ENCODE data around the gene ZBTB8B.
"Not testable (repeated sequence)": the region's sequence is repeated elsewhere in the genome, so short reads cannot be mapped to it uniquely, and the experiment has no call there.

The ZBTB8B gene

DNA sequence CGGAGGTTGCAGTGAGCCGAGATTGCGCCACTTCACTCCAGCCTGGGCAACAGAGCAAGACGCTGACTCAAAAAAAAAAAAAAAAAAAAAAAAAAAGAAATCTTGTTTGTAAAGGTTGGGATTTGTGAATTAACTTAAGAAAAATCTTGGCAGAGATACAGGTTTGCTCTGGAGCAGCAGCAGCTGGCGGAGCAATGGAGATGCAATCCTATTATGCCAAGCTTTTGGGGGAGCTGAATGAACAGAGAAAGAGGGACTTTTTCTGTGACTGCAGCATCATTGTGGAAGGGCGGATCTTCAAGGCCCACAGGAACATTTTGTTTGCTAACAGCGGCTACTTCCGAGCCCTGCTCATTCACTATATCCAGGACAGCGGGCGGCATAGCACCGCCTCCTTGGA is 5.6 kb downstream of the ZBTB8B start:
- no peak for DNase-seq (ENCODE audit: low read depth in 1 of 2, low spot score in 1 of 2)

DNA sequence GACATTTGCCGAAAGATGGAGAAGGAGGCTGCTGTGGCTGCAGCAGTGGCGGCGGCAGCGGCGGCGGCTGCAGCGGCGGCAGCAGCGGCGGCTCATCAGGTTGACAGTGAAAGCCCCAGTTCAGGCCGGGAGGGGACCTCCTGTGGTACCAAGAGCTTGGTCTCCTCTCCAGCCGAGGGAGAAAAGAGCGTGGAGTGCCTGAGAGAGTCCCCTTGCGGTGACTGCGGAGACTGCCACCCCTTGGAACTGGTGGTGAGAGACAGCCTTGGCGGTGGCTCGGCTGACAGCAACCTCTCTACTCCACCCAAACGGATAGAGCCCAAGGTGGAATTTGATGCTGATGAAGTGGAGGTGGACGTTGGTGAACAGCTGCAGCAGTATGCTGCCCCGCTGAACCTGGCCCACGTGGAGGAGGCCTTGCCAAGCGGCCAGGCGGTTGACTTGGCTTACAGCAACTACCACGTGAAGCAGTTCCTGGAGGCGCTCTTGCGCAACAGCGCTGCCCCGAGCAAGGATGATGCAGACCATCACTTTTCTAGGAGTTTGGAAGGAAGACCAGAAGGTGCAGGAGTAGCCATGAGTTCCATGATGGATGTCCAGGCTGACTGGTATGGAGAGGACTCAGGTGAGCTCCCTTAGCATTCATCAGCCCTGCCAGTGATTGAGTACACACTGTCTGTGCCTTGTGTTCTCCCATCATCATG is 6.3 kb downstream of the ZBTB8B start:
- no peak for DNase-seq (ENCODE audit: low read depth in 1 of 2, low spot score in 1 of 2)

DNA sequence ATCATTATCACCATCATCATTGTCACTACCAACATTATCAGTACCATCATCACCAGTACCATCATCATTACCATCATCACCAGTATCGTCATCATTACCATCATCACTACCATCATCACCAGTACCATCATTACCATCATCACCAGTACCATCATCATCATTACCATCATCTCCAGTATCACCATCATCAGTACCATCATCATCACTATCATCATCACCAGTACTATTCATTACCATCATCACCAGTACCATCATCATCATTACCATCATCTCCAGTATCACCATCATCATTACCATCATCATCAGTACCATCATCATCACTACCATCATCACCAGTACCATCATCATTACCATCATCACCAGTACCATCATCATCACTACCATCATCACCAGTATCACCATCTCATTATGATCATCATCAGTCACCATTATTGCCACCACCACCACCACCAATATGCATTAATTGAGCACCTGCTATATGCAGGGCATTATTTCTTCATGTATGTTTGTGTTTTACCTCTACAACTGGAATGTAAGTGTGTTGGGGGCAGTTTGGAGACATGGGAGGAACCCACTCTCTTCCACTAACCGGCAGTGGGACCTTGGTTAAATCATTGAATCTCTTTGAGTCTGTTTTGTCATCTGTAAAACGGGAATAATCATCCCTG is 7.0 kb downstream of the ZBTB8B start:
- DNase-seq (ENCODE audit: low read depth in 1 of 2, low spot score in 1 of 2): no peak

DNA sequence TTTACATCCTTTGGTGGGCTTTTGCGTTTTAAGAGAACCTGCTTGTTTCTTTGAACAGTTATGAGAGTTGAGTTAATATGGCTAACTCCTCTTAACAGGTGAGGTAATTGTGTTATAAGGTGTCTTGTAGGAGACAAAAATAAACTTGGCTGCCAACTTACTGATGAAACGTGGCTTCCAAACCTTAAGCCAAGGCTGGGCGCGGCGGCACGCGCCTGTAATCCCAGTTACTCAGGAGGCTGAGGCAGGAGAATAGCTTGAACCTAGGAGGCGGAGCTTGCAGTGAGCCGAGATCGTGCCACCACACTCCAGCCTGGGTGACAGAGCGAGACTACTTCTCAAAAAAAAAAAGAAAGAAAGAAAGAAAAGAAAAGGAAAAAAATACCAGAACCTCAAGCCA is 8.1 kb downstream of the ZBTB8B start:
- DNase-seq (ENCODE audit: low read depth in 1 of 2, low spot score in 1 of 2): not testable (repeated sequence)

DNA sequence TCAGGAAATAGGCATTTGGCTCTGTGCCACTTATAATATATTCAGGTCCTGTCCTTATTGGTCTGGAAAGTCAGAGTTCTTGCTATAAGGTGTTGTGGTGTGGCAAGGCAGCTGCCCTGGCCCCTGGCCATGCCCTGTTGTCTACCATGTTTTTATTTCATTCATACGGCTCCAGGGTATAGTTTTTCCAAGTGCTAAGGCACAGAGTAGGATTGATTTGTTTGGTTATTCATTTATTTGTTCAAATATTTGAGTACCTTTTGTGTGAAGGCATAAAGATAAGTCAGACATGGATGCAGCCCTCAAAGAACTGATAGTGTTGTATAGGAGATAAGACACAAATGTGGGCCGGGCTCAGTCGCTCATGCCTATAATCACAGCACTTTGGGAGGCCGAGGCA is 10.1 kb downstream of the ZBTB8B start:
- no peak for DNase-seq (ENCODE audit: low read depth in 1 of 2, low spot score in 1 of 2)

DNA sequence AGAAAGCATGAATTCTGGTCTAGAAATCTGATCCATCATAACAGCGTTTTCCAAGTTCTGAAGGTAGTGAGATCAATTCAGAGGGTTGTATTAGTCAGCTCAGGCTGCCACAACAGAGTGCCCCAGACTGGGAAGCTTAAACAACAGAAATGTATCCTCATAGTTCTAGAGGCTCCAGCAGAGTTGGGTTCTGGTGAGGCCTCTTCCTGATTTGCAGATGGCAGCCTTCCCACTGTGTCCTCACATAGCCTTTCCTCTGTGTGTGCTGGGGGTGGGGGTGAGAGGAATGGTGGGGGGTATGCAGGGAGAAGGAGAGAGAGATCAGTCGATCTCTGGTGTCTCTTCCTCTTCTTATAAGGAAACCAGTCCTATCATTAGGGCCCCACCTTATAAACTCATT is 15.1 kb downstream of the ZBTB8B start:
- DNase-seq (ENCODE audit: low read depth in 1 of 2, low spot score in 1 of 2): no peak

DNA sequence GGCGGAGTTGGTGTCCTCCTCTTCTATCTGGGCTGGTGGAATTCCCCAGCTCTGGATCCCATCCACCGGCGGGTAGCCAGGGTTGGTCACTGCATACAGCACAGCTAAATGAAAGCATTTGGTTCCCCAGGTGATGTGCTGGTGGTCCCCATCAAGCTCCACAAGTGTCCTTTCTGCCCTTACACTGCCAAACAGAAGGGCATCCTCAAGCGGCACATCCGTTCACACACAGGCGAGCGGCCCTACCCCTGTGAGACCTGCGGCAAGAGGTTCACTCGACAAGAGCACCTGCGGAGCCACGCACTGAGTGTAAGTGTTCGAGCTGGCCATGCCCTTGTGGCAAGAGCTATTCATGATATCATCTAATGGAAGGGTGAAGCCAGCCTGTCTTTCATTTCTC is 15.9 kb downstream of the ZBTB8B start:
- no peak for DNase-seq (ENCODE audit: low read depth in 1 of 2, low spot score in 1 of 2)

DNA sequence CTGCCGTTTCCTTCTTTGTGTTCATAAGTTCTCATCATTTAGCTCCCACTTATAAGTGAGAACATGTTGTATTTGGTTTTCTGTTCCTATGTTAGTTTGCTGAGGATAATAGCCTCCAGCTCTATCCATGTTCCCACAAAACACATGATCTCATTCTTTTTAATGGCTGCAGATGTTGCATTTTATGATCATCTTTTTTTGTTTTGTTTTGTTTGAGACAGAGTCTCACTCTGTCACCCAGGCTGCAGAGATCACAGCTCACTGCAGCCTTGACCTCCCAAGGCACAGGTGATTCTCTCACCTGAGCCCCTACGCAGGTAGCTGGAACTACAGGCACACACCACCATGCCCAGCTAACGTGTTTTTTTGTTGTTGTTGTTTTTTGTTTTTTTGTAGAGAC is 16.9 kb downstream of the ZBTB8B start:
- not testable (repeated sequence) for DNase-seq (ENCODE audit: low read depth in 1 of 2, low spot score in 1 of 2)

DNA sequence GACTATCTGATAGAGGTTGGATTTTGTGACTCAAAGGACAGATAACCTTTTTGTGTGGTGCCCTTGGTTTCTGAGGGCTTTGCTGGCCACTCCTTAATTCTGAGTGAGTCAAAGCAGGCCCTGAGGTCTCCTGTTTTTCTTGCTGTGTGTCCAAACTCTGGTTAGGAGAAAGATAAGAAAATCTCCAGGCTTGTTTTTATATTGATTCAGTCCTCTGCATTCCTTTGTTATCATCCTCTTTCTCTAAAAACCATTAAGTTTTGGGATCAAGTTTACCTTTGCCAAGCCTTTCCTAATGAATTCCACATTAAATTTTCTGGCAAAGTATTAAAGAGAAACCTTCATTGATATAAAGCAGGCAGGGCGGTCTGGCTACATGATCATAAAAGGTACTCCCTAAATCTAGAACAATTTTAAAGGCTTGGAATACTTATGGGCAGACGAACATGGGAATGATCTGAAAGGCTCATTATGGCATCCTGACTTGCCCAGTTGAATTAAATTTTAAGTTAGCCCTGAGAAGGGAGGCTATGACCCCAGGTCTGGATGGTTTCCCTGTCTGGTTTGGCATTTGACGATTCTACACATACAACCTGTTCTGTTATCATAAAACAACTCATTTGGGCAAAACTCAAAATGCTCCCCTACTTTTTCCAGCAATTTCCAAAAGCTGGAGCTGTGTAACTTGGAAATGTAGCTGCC is 20.8 kb downstream of the ZBTB8B start:
- DNase-seq (ENCODE audit: low read depth in 1 of 2, low spot score in 1 of 2): no peak

DNA sequence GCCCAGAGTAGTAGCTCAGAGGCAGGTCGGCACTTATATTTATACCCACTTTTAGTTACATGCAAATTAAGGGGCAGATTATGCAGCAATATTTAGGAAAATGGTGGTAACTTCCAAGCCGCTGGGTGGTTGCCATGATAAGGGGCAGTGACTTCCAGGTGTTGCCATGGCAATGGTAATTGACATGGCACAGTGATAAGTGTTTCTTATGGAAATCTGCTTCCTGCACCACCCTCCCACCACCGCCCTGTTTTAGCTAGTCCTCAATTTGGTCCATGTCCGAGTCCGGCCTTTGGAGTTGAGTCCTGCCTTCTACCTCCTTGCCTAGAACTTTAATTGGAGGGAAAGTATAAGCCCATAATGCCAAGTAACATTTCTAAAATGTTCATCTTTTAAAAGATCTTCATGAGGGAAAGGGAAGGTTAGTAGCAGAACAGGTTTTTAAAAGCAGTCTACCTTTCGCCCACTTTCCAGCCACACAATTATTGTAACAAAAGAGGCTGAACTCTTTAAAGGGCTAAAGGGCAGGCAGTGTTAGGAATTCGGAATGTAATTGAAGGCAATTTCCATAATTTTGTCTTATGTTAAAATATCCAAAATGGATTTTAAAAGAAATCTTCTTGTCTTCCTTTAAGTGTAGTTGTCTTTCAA is 21.7 kb downstream of the ZBTB8B start:
- no peak for DNase-seq (ENCODE audit: low read depth in 1 of 2, low spot score in 1 of 2)

DNA sequence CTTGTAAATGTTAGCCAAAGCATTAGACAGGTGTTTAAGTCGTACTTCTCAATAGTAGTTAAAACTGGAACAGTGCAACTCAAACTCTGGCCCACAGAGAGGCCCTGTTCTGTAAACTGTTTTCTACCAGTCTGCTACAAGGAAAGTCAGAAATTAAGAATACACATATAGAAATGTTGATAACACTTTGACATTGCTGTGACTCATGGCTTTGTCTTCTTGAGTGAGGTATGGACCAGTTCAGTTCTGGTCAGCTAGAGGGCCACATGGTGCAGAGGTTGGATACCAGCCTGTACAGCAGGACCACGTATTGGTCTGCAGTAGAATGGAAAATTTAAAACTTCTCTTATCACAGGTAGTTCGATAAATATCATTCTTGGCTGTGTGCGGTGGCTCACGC is 22.3 kb downstream of the ZBTB8B start:
- no peak for DNase-seq (ENCODE audit: low read depth in 1 of 2, low spot score in 1 of 2)

DNA sequence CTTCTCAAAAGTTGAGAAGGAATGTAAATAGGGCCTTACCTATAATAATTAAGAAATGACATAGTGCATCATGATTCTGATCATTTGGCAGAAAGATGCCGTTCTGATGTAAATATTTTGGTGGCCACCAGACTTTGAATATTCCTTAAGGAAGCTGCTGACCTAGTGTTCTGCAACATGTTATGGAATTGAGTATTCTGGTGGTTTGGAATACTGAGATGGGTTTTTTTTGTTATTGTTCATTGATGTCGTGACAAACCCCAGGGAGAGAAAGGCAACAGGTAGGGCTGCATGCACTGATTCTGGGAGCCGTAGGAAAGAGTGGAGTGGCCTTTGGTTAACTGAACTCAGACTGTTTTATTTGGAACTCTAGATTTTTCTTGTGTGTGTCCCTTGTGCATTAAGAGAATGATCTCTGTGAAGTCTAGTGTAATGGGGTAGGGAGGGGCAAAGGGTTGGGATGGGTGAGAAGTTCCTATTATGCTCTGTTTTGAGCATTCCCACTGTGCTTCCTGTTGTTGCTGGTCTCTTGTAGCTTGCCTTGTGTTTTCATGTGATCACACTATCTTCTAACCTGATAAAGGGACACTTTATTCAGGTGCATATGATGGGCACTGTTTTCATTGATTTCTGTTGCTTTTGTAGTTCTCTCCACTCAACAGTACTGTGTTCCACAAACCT is 25.0 kb downstream of the ZBTB8B start:
- no peak for DNase-seq (ENCODE audit: low read depth in 1 of 2, low spot score in 1 of 2)

DNA sequence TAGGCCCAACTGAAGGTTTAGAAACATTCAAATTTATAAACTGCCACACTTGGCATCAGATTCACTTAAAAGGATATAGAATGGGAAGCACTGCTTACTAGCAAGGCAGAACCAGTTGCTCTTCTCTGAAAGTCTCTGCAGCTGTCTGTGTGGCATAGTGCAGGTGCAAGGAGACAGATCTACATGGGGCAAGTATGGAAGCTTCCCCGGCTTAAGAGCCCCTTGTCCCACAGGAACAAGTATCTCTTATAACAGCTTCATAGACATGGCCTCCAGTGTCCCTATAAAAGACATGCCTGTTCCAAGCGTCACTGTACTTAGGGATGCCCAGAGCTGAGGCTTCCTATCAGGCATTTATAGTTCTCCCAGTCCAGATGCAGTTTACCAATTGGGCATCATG is 26.5 kb downstream of the ZBTB8B start:
- DNase-seq (ENCODE audit: low read depth in 1 of 2, low spot score in 1 of 2): no peak

DNA sequence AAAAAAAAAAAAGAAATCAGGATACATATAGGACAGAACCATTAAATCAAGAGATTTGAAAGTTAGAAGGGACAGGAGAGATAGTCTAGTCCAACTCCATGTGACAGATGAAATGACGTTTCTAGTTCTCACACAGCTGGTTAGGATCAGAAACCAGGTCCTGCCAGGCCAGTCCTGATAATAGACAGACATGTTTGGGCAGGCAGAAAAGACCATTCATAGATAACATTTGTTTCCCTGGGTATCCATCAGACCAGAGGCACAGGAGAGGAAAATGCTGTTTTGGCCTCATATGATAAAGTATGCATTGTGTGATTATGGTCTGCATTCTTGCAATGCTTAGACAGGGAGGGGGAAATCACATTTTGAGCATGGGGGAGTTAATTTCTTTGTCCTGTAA is 29.3 kb downstream of the ZBTB8B start:
- DNase-seq (ENCODE audit: low read depth in 1 of 2, low spot score in 1 of 2): no peak

DNA sequence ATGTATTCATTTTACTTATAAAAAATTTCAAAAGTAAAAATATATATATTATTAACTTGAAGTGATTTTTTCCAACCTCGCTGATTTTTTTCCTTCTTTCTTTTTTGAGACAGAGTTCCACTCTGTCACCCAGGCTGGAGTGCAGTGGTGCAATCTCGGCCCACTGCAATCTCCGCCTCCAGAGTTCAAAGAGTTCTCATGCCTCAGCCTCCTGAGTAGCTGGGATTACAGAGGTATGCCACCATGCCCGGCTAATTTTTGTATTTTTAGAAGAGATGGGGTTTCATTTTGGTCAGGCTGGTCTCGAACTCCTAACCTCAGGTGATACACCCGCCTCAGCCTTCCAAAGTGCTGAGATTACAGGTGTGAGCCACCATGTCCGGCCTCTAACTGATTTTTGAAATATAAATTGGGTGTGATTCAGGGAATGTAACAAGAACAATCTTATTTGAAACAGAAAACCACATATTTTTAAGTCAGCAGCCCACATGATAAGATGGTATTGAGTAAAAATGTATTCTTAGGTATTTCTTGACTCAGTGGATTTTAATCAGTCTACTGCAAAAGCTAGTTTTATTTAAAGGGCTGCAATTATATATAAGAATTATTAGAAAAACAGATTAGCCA is 30.0 kb downstream of the ZBTB8B start:
- DNase-seq (ENCODE audit: low read depth in 1 of 2, low spot score in 1 of 2): no peak

DNA sequence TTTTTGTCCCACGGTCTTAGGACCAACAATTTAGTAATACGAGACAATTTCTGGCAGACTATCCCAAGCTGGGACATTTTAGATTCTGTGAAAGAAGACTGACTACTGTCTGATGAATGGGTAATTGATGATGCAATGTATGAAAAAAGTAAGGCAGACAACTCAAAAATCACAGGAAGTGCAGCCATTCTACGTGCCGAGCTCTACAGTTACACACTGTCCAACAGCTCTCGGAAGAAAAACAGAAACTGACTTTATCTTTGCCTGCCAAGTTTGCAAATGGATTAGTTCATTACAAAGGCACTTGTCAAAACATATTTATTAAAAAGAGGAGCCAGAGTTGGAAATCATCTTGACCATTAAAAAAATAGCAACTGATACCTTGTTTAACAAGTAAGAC is 31.3 kb downstream of the ZBTB8B start:
- DNase-seq (ENCODE audit: low read depth in 1 of 2, low spot score in 1 of 2): no peak

DNA sequence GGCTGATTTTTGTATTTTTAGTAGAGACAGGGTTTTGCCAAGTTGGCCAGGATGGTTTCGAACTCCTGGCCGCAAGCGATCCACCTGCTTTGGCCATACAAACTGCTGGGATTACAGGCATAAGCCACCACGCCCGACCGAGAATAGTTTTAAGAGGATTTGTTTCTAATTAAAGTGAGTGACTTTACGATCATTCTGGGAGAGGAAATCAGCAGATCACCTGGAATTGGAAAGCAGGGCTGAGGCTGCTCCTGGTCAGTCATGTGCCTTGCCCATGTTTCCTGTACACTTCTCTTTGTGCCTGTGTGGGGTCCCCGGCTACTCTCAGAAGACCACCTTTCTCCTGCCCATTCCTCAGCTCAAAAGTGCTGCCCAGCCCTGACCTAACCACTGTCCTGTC is 33.9 kb downstream of the ZBTB8B start:
- DNase-seq (ENCODE audit: low read depth in 1 of 2, low spot score in 1 of 2): no peak

DNA sequence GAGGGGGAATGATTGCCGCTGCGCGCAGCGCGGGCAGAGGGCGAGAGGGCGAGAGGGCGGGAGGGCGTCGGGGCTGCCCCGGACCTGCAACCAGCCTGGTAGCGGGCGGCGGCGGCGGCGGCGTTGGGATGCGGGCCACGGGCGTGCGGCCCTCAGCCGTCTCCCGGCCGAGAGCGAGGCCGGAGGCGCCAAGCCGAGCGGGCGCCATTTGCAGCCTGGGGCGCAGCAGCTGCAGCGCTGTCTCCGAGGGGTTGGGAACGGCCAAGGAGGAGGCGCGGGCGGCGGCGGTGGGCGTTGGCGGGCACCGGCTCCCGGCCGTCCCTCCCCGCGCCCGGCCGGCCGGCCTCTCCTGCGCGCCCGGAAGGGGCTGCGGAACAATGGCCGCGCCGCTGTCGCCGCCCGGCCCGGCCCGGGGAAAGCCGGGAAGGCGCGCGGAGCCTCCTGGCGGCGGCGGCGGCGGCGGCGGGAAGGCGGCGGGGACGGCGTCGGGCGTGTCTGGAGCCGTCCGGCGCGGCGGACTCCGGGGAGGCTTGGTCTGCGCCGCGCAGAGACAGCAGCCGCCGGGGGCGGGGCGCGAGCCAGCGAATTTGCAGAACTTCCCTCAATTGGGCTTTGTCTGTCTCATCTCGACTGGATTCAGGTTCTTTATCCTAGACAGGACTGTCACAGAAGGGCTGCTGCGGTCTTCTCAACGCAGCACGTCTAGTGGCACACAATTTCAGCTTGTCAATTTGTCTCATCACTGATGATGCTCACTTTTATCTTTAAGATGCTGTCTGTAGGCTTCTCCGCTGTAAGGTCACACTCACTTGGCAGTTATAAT is 35.7 kb downstream of the ZBTB8B start:
- DNase-seq (ENCODE audit: low read depth in 1 of 2, low spot score in 1 of 2): peak in 1 of 2 donors; percentile 5

DNA sequence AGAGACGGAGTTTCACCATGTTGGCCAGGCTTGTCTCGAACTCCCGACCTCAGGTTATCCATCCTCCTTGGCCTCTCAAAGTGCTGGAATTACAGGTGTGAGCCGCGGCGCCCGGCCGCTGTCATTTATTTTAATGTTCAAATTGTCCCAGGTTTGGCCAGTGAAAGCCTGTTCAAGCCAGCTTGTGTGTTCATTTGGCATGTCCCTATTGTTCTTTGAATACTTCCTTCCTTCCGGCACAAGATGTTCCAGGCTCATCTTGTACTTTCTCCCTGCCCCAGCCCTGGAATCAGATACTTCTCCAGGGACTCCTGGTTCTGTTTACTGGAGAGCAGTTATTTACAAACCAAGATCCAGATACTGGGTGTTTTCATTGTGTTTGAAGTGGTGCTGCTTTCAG is 37.0 kb downstream of the ZBTB8B start:
- no peak for DNase-seq (ENCODE audit: low read depth in 1 of 2, low spot score in 1 of 2)

DNA sequence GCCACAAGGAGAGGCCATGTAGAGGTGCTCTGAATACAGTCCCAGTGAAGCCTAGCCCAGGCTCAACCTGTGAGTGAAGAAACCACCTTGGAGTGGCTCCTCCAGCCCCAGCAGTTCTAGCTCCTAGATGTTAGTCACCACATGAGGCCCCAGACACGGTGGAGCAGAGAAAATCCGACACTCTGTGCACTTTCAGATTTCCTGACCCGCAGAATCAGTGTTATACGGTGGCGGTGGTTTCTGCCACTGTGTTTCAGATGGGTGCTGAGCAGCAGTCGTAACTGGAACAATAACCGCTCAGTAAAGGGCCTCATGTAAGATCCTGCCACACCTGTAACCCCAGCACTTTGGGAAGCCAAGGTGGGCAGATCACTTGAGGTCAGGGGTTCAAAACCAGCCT is 38.3 kb downstream of the ZBTB8B start:
- no peak for DNase-seq (ENCODE audit: low read depth in 1 of 2, low spot score in 1 of 2)

All from stimulated activated CD4-positive, alpha-beta T cell treated with anti-CD3 and anti-CD28 coated beads, Interleukin-15, amount 100 ng/mL, for 1 hour (primary cell).